Medulla oblongata (tissue), 1 donor: Measurements from ENCODE around the gene MRGPRD.

Source experiments
- DNase-seq: peaks from one replicate; pipeline ENCODE4 v3.0.0-alpha.2; 2015; ENCODE audit errors: extremely low spot score

Gene MRGPRD

GRCh38 chr11:68969386-68969785 is 11.4 kb downstream of the MRGPRD start:
- DNase-seq, result no peak

GRCh38 chr11:68968306-68969250 is 12.2 kb downstream of the MRGPRD start:
- DNase-seq, result no peak

- DNase-seq, result no peak
These were observed 13.6 kb downstream of the MRGPRD start for GRCh38 chr11:68966894-68967780.

- no peak for DNase-seq
These were observed 14.6 kb downstream of the MRGPRD start for GRCh38 chr11:68965901-68966853.

- no peak for DNase-seq
These were observed 17.0 kb downstream of the MRGPRD start for GRCh38 chr11:68963779-68964178.

- DNase-seq, result no peak
These were observed 18.1 kb downstream of the MRGPRD start for GRCh38 chr11:68962527-68963250.

GRCh38 chr11:68961245-68961644 is 19.5 kb downstream of the MRGPRD start:
- no peak for DNase-seq

GRCh38 chr11:68960294-68961071 is 20.3 kb downstream of the MRGPRD start:
- DNase-seq, result no peak

- no peak for DNase-seq
These were observed 21.1 kb downstream of the MRGPRD start for GRCh38 chr11:68959465-68960293.

- no peak for DNase-seq
These were observed 22.6 kb downstream of the MRGPRD start for GRCh38 chr11:68958211-68958610.

- no peak for DNase-seq
These were observed 24.1 kb downstream of the MRGPRD start for GRCh38 chr11:68956547-68957254.

GRCh38 chr11:68956142-68956541 is 24.6 kb downstream of the MRGPRD start:
- DNase-seq, result no peak

GRCh38 chr11:68955607-68955958 is 25.2 kb downstream of the MRGPRD start:
- no peak for DNase-seq

- DNase-seq, result no peak
These were observed 25.8 kb downstream of the MRGPRD start for GRCh38 chr11:68954836-68955606.

- DNase-seq, result no peak
These were observed 30.0 kb downstream of the MRGPRD start for GRCh38 chr11:68950762-68951161.

GRCh38 chr11:68950270-68950669 is 30.5 kb downstream of the MRGPRD start:
- DNase-seq, result no peak

- no peak for DNase-seq
These were observed 31.9 kb downstream of the MRGPRD start for GRCh38 chr11:68948935-68949334.

GRCh38 chr11:68948496-68948895 is 32.3 kb downstream of the MRGPRD start:
- DNase-seq, result no peak
